ENCODE measurements around the gene BPGM. TPM values are rescaled to one million over a fixed set of nuclear protein-coding genes. Genes with fewer than 3 reads are reported as not detected.

BPGM gene
- total RNA-seq, 2 donors from 2014 or later = 18.3 to 18.7 TPM

GRCh38 chr7:134705716-134706115 lies 59.1 kb downstream of the BPGM start:
- 84% methylated on average over 2 of the region's 2 CpGs for WGBS
- TF ChIP-seq, protein P1, sequence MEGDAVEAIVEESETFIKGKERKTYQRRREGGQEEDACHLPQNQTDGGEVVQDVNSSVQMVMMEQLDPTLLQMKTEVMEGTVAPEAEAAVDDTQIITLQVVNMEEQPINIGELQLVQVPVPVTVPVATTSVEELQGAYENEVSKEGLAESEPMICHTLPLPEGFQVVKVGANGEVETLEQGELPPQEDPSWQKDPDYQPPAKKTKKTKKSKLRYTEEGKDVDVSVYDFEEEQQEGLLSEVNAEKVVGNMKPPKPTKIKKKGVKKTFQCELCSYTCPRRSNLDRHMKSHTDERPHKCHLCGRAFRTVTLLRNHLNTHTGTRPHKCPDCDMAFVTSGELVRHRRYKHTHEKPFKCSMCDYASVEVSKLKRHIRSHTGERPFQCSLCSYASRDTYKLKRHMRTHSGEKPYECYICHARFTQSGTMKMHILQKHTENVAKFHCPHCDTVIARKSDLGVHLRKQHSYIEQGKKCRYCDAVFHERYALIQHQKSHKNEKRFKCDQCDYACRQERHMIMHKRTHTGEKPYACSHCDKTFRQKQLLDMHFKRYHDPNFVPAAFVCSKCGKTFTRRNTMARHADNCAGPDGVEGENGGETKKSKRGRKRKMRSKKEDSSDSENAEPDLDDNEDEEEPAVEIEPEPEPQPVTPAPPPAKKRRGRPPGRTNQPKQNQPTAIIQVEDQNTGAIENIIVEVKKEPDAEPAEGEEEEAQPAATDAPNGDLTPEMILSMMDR (IDR thresholded peaks at IDR 0.05) = no peak
- TF ChIP-seq POLR2A (IDR thresholded peaks at IDR 0.05) (no peak), POLR2AphosphoS5 (IDR thresholded peaks at IDR 0.05) (no peak)
- H3K4me3 ChIP-seq = no peak overlapping the region
- no peaks in the 10 kb centered on the region for H3K36me3 ChIP-seq
- H3K27me3 ChIP-seq (replicated peaks; ENCODE audit: insufficient read depth) = no peaks in the 10 kb centered on the region
- no peak for DNase-seq (ENCODE audit: low spot score)
- intact Hi-C loops (cut with DNase I) = no loop called here
- H3K4me1 ChIP-seq (replicated peaks) = no peaks in the 10 kb centered on the region
- H3K27ac ChIP-seq = peak overlapping the region; percentile 10 to 62
- H3K9me3 ChIP-seq = no peaks in the 10 kb centered on the region

DNA sequence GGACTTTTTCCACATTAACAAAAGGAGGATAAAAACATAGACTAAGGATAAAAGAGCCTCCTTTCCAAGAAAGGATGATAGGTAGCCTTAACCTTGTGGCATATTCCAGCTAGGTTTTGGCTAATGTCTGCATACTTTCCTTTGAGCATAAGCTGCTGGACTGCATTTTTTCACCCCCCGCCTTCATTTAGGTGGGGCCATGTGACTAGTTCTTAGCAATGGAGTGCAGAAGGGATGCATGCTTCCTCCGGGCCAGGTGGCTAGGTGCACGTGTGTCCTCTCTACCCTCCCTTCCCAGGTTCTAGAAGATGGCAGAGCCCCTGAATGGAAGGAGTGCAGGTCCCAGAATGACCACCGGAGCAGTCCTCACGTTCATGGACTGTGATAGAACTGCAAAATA lies 59.8 kb downstream of the BPGM start:
- Histone ChIP-seq H3K27ac (no peak overlapping the region), H3K4me1 (replicated peaks) (no peaks in the 10 kb centered on the region), H3K36me3 (no peaks in the 10 kb centered on the region), H3K4me3 (no peak overlapping the region), H3K9me3 (no peaks in the 10 kb centered on the region), H3K27me3 (replicated peaks; ENCODE audit: insufficient read depth) (no peaks in the 10 kb centered on the region)
- TF ChIP-seq POLR2A (IDR thresholded peaks at IDR 0.05) = no peak
- no peak for TF ChIP-seq POLR2AphosphoS5 (IDR thresholded peaks at IDR 0.05)
- TF ChIP-seq, protein P1 (IDR thresholded peaks at IDR 0.05) = no peak
- WGBS = 69% methylated on average over 5 of the region's 5 CpGs
- no peak for DNase-seq (ENCODE audit: low spot score)
- intact Hi-C loops (cut with DNase I) = no loop called here

DNA sequence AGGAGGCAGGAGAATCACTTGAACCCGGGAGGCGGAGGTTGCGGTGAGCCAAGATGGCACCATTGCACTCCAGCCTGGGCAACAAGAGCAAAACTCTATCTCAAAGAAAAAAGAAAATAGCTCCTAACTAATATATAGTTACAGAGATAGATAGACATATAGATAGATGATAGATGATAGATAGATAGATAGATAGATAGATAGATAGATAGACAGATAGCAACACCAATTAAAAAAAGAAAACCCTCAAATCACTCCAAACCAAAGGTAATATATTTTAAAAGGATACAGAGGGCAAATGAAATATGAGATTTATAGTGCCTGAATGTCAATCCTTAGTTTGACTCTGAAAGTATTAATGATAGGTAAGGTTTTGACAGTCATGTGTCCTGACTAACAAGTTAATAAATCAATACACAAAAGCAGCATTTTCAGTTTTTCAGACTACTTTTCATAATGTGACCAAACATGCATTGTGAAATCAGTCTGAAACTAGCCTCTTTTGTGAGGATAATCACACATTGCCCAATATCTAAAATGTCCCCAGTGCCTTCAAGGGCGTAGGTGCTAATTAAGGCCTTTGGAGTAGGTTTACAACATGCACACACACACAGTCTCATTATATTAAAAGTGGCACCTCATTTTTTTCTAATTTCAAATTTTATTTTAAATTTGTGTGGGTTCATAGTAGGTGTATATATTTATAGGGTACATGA lies 61.2 kb downstream of the BPGM start:
- Histone ChIP-seq H3K27ac (peak overlapping the region in 1 of 2 donors; percentile 36), H3K36me3 (no peaks in the 10 kb centered on the region), H3K4me1 (replicated peaks) (no peaks in the 10 kb centered on the region), H3K9me3 (no peaks in the 10 kb centered on the region), H3K27me3 (replicated peaks; ENCODE audit: insufficient read depth) (no peaks in the 10 kb centered on the region), H3K4me3 (no peak overlapping the region)
- WGBS = 95% methylated on average over 4 of the region's 4 CpGs
- no peak for DNase-seq (ENCODE audit: low spot score)
- intact Hi-C loops (cut with DNase I) = no loop called here
- no peak for TF ChIP-seq POLR2AphosphoS5 (IDR thresholded peaks at IDR 0.05)
- TF ChIP-seq, protein P1 (IDR thresholded peaks at IDR 0.05) = no peak

- intact Hi-C loops (cut with DNase I) = no loop called here
- Histone ChIP-seq H3K27ac (peak overlapping the region; percentile 36 to 38), H3K4me1 (replicated peaks) (no peaks in the 10 kb centered on the region), H3K9me3 (no peaks in the 10 kb centered on the region), H3K27me3 (replicated peaks; ENCODE audit: insufficient read depth) (no peaks in the 10 kb centered on the region), H3K36me3 (no peaks in the 10 kb centered on the region), H3K4me3 (no peak overlapping the region)
- TF ChIP-seq, protein P1 (IDR thresholded peaks at IDR 0.05) = no peak
- TF ChIP-seq POLR2A (IDR thresholded peaks at IDR 0.05) (no peak), POLR2AphosphoS5 (IDR thresholded peaks at IDR 0.05) (no peak)
- WGBS = 42% methylated on average over 2 of the region's 2 CpGs
- no peak for DNase-seq (ENCODE audit: low spot score)
Observed at GRCh38 chr7:134708692-134709091, 62.0 kb downstream of the BPGM start.

GRCh38 chr7:134709197-134709596 lies 62.5 kb downstream of the BPGM start:
- no peak for DNase-seq (ENCODE audit: low spot score)

More at GRCh38 chr7:134709197-134709596, 62.5 kb downstream of the BPGM start:
- H3K9me3 ChIP-seq = no peaks in the 10 kb centered on the region
- H3K36me3 ChIP-seq = no peaks in the 10 kb centered on the region
- 79% methylated on average over 2 of the region's 2 CpGs for WGBS
- intact Hi-C loops (cut with DNase I) = no loop called here
- H3K27ac ChIP-seq = peak overlapping the region in 1 of 2 donors; percentile 38
- no peak overlapping the region for H3K4me3 ChIP-seq
- TF ChIP-seq, protein P1 (IDR thresholded peaks at IDR 0.05) = no peak
- TF ChIP-seq POLR2A (IDR thresholded peaks at IDR 0.05) = no peak
- no peak for TF ChIP-seq POLR2AphosphoS5 (IDR thresholded peaks at IDR 0.05)
- H3K27me3 ChIP-seq (replicated peaks; ENCODE audit: insufficient read depth) = no peaks in the 10 kb centered on the region
- H3K4me1 ChIP-seq (replicated peaks) = no peaks in the 10 kb centered on the region
